Gastroesophageal sphincter (tissue), 3 donors: Measurements from ENCODE around the gene RNF224.
A peak's percentile ranks its signal among the peaks of the same experiment; 100 is the strongest.

Source experiments
- POLR2A ChIP-seq, 2 donors: fragments of 450-650 bp; IDR thresholded peaks; one replicate each; pipeline ENCODE4 v1.6.1; 2017; ENCODE audit warnings: antibody characterized with exemption in 2 of 2, mild to moderate bottlenecking in 2 of 2, moderate library complexity in 1 of 2
- TF ChIP-seq, protein P1 (sequence below), 4 experiments: fragments of 200-600 bp in 2 of 4; fragments of 450-650 bp in 2 of 4; sonication (generic) in 1 of 4; IDR thresholded peaks; one replicate each; pipeline ENCODE4 v1.5.1; 2017 to 2019; ENCODE audit warnings: antibody characterized with exemption in 4 of 4, mild to moderate bottlenecking in 2 of 4, moderate library complexity in 2 of 4

DNA sequence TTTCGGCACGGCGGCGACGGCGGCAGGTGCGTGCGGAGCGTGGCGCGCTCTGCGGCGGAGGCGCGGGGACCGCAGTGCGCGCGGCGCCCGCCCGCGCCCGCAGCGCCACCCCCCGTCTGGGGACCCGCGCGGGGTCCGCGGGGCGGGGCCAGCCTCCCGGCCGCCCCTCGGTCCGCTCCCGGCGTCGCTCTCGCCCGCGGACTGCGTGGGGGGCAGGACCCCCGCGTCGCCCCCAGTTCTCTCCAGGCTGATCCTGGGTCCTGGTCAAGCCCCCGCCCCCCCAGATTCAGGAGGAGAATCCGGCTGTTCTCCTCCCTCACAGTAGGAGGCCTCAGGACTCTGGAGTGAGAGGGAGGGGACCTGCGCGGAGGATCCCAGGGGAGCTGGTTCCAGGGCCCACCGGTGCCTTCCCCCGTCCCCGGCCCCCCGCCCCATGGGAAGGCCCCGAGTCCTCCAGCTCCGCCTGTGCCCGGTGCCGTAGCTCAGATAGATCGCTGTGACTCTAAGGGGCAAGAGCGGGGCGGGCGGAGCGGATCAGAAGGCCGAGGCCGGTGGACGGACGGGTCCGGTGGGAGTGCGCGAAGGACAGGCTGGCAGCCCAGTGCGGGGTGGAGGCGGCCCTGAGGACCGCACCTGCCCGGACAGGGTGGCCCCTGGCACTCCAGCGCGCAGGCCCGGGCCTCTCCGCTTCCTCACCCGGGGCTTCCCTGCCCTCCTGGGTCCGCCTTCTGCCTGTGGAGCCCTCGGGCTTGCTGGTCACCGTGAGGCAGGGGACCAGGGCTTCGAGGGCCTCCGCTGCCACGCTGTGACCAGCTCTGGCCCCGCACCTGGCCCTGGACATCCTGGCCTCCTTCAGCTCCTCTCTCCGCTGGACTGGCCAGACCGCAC, 4.9 kb upstream of the RNF224 start, which contains the start of gene RNF208:
- no peak for TF ChIP-seq POLR2A (IDR thresholded peaks at IDR 0.05)
- TF ChIP-seq, protein P1, sequence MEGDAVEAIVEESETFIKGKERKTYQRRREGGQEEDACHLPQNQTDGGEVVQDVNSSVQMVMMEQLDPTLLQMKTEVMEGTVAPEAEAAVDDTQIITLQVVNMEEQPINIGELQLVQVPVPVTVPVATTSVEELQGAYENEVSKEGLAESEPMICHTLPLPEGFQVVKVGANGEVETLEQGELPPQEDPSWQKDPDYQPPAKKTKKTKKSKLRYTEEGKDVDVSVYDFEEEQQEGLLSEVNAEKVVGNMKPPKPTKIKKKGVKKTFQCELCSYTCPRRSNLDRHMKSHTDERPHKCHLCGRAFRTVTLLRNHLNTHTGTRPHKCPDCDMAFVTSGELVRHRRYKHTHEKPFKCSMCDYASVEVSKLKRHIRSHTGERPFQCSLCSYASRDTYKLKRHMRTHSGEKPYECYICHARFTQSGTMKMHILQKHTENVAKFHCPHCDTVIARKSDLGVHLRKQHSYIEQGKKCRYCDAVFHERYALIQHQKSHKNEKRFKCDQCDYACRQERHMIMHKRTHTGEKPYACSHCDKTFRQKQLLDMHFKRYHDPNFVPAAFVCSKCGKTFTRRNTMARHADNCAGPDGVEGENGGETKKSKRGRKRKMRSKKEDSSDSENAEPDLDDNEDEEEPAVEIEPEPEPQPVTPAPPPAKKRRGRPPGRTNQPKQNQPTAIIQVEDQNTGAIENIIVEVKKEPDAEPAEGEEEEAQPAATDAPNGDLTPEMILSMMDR (IDR thresholded peaks at IDR 0.05): peak in 2 of 4 experiments; percentile 7 to 8
